Fibroblast of the conjunctiva (primary cell): Measurements from ENCODE around the gene DLD.
A peak's percentile ranks its signal among the peaks of the same experiment; 100 is the strongest.
"Not testable (repeated sequence)": the region's sequence is repeated elsewhere in the genome, so short reads cannot be mapped to it uniquely, and the experiment has no call there.

Experiments
- DNase-seq: peaks from one replicate; pipeline ENCODE4 v3.0.0-alpha.2; 2010; ENCODE audit warnings: low read depth

The DLD gene

DNA sequence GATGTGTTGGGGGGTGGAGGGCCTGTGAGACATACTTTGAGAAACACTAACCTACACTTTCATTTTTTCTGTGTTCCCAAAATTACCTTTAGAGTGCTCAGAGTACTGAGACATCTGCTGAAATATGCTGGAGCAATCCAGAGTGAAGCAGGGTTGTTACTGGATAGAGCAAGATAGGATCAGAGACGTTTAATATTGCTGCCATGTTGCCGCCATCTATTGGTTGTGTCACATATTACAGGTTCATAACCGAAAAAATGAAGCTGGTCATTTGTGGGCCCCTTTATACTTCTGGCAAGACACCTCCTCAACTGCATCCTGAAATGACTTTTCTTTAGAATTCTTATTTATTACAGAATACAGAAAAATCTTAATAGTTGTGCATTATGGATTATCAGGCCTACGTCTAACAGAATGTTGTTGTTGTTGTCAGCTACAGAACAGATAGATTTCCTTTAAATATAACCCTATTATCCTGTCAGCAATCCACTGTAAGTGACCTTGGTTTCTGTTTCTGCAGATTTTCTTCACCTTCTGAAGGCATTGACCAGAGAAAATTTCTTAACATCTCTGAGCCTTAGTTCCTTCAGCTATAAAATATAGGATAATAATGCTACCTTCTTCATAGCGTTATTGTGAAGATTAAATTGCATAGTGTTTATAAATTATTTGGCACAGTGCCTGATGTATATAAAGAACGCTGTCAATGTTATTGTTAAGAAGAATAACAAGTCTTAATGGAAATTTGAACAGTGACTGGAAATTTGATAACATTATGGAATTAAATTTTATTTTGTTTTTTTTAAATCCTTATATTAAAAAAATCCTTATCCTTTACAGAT lies 16.2 kb upstream of the DLD start:
- peak; percentile 36 for DNase-seq

DNA sequence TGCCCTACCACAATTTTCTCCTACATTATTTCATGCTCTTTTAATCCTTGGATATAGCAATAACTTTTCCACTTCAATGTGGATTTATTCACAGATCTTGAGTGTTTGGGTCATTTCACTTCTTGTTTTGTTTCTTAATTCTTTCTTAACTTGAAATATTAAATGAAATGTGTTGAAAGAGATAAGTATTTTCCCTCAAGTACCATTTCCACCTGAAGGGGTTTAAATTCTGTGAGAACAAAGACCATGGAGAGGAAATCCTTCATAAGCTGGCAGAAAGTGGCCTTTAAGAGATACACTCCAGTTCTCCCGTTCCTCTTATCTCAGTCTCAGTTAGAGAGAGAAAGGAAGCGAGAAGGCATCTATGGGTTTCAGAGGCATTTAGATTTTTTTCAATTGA lies 14.1 kb upstream of the DLD start:
- no peak for DNase-seq

DNA sequence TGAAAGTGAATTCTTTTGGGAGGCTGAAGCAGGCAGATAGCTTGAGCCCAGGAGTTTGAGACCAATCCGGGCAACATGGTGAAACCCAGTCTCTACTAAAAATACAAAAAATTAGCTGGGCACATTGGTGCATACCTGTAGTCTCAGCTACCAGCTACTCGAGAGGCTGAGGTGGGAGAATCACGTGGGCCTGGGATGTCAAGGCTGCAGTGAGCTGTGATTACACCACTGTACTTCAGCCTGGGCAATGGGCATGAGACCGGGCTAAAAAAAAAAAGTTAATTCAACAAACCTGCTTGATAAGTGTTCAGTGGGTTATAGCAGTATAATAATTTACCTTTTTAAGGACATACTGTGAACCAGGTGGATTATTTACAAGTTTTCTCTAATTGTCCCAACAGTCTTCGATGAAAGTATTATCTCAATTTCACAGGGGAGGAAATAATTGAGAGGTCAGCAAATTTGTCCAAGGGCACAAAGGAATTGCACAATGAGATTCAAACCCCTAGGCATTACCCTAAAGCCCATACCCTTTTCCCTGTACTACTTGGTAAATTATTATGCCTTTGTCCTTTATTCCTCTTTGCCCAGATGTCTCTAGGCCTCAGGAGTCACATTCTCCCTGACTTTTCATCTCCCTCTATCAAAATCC lies 13.1 kb upstream of the DLD start:
- no peak for DNase-seq

DNA sequence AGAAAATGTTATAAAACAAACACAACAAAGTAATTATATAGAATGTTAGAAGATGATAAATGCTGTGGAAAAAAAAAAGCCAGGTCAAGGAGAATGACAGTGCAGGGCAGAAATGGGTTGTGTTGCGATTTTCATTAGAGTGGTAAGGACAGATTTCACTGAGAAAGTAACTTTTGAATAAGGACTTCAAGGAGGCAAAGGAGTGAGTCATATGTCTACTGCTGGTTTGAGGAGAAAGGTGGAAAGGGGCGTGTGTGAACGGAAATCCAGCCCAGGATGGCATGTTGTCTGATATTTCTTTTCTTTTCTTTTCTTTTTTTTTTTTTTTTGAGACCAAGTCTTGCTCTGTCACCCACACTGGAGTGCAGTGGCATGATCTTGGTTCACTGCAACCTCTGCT lies 12.3 kb upstream of the DLD start:
- no peak for DNase-seq

DNA sequence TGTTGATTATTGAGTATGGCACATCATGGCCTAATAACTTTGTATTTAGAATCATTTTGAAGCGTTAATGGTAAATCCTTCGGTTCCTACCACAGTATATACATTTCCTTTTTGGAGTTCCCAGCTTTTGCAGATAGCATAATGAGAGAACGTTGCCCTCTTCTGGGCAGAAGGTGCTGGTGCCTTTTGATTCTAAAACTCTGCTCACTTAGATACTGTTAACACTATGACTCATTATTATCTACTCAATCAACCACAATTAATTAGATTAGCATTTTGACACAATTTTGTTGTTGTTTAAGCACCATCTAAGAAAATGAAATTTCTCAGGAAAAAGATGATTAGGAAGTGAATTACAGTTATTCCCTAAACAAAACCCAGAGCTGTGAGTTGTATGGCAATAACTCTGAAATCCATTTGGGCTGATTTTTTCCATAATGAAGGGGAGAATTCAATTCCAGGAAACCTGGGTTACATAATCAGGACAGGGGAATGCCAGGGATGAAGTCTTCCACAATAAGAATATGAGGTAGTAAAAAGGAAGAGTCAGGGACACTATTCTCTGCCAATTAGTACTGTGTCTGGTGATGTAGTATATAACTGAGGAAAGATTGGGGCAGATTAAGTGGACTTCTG lies 11.5 kb upstream of the DLD start:
- DNase-seq = peak; percentile 46

DNA sequence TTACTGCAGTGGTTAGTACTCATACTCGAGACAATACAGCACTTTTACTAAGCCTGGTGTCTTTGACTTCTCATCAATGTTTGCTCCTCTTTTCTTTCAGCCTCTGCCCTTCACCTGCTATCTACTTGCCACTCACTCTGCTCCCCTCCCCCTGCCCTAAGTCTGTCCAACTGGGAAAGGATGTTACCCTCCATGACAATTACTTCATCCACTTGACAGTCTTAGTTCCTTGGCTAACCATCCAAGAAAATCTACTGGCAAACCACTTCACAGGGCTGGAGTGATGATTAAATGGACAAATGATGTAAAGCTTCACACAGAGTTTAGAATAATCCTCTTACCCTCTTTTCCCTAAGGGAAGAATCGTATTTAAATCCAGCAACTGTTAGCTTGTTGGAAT lies 8.2 kb upstream of the DLD start:
- DNase-seq = no peak

DNA sequence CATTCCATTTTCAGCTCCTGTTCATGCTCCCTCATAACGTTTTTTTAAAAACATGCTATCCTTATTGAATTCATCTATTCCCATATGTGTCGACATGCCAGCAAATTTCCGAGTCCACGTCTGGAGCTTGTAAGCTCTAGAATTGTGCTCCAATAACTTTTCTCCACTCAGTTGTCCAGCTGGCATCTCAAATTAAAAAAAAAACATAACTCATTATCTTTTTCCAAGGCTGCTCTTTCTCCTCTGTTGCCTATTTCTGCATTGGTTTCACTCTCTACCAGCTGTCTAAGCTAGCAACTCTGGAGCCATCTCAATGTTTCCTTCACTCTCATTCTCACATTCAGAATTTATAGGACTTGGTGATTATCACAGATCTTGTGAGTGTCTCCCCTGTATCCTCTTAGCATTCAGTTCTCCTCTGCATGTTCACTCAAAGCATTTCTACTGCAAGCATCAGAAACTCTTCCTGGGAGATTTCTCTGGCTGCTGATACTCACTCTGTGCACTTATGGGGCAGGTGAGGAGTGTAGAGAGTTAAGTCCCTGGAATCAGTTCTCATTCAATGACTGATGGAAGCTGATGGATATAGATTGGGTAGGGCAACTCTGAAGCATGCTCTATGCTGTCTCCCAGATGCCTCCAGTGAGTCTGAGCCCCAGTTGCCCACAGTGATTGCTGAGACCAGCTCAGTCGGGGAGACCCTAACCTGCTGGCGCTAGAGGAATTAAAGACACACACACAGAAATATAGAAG lies 6.7 kb upstream of the DLD start:
- no peak for DNase-seq

DNA sequence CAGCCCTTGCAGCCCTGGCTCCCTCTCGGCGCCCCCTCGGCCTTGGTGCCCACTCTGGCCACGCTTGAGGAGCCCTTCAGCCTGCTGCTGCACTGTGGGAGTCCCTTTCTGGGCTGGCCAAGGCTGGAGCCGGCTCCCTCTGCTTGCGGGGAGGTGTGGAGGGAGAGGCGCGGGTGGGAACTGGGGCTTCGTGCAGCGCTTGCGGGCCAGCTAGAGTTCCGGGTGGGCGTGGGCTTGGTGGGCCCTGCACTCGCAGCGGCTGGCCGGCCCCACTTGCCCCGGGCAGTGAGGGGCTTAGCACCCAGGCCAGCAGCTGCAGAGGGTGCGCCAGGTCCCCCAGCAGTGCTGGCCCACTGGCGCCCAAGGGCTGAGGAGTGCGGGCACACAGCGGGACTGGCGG lies 3.2 kb upstream of the DLD start:
- not testable (repeated sequence) for DNase-seq

DNA sequence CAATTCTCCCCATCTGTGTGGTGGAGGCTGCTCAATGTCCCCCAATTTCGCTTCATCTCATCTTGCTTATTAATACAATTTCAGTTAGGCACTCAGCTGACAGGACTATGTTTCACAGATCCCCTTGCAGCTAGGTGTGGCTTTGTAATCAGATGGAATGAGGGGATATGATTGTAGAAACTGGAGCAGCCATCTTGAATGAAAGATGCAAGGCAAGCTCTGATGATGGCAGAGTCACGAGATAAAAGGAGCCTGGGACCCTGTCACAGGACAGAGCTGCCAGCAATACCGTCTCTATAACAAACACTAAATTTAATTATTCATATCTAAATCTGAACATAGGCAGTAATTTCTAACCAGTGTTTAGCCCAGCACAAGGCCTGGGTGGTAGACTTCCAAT lies 991 bp upstream of the DLD start:
- DNase-seq = no peak

DNA sequence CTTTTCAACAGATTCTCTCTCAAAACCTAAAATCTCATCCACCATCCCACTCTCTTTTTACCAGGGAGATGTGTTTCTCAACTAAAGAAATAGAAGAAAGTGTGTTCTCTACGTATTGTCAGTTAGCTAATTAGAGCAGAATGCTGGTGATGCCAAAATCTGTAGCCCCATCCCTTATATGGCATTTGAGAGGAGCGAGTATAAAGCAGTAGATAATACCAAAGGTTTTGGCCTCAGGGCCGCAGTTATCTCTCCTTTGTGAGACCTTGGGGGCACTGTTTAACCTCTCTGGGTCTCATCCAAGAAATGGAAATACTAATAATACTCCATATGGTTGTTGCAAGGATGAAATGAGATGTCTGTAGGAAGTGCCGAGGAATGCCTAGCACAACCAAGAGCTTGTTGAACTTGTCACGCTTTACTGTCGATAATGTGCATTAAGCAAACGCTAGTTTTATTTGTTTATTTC lies 456 bp upstream of the DLD start:
- DNase-seq = no peak

DNA sequence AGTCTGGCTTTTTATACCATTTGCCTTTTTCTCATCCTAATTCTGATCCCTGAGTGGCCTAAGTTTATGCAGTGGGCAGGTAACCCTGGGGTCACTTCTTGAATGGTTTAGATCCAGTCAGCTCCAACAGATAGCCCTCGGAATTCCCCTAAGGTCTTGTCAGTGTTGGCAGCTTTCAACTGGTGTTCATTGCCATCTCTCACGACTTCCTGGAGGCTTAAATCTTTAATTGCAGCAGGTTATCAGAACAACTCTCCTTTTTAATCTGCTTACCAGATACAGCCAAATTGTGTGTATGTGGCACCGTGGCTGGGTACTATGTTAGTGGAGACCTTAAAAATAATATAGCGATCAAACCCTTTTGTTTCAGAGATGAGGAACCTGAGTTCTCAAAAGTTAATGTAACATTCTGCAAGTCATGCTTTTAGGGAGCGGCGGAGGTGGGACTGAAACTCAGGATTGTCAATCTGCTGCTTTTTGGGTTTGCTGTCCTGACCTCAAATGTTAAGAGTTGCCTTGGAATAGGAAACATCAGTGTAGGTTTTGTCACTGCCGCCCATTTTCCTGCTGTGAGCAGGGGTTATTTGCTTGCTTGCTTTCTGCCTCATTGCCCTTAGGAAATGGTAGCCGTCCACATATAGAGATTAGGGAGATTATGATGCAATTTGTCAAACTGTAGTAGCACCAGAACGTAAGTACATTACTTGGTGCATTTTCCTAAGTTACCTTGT lies 818 bp downstream of the DLD start:
- no peak for DNase-seq

DNA sequence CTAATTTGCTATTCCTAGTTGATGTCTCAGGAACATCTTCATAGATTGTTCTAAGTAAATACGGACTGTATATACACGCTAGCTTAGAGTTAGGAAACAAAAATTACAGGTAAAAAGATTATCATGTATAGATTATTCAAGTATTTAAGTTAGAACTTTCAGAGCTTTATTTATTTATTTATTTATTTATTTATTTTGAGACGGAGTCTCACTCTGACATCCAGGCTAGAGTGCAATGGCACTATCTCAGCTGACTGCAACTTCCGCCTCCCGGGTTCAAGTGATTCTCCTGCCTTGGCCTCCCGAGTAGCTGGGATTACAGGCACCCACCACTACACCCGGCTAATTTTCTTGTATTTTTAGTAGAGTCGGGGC lies 1.4 kb downstream of the DLD start:
- DNase-seq = not testable (repeated sequence)

DNA sequence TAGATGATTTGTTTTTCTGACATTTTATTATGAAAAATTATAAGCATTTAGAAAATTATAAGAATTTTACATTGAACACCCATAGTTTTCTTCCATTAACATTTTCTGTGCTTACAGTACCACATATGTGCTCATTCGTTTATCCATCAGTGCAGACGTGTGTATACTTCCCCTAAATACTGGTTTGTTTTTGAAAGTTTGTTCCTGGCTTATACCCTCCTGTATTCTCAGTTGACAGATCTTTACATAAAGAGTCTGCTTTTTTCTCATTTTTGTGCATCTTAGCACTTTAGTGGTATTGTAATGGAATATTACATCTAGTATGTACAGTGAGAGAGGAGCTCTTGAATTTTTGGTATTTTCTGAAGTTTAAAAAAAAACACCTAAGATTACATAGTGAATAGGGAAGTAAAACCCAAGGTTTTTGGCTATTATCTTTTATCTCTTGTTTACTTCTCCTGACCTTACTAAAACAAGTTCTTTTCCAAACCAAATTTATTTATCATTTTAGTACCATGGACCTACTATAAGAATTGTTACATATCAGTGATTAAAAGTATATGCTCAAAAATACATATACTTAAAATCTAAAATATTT lies 8.1 kb downstream of the DLD start:
- no peak for DNase-seq

DNA sequence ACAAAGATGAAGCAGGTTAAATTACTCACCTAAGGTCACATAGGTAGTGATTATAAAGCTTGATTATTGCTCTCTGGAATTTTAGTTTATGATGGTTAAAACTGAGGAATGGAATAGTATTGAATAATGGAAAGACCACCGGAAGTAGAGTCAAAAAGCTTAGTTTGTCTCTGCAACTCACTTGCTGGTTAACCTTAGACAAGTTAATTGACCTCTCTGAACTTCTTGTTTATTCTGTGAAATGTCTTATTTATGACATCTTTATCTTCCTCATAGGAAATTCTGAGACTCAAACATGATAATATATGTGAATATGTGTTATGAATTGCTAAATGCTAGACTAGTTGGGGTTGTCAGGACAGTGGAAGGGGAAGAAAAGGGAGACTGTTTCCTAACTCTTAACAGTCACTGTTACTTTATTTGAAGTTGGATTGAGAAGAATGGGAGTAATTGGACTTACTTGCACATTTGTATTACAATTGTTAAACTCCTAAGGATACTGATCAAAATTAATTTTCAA lies 9.6 kb downstream of the DLD start:
- DNase-seq = no peak

DNA sequence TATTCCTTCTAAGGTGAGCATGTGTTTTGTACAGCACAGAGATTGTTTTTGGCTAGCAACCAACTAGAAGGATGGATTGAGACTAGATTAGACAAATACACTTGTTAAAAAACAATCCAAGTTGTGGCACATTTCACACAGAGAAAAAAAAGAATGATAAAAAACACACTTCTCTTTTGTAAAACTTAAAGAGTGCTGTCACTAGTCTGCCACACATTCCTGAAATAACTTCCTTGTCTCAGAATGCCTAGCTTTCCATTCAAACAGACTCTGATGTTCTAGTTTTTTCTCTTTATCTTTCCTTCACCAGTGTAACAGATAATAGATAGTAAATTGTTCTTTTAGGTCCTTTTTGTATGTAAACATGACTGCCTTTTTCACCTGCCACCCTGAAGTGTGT lies 11.4 kb downstream of the DLD start:
- no peak for DNase-seq

DNA sequence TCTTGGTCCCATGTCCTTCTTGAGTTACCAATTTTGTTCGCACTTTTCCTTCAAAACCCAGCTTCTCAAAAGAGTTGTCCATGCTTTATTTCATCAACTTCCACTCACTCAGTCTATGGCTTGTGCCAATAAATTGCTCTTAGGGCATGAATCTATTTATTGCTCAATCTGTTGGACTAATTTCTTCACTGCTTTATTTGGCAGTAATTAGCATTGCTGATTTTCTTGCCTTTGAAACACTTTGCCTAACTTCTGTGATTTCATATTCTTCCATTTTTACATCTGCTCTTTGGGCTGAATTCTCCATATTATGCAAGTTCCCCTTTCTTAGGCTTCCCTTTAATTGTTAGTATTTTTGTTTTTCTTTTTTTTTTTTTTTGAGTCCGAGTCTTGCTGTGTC lies 16.8 kb downstream of the DLD start:
- DNase-seq = no peak

DNA sequence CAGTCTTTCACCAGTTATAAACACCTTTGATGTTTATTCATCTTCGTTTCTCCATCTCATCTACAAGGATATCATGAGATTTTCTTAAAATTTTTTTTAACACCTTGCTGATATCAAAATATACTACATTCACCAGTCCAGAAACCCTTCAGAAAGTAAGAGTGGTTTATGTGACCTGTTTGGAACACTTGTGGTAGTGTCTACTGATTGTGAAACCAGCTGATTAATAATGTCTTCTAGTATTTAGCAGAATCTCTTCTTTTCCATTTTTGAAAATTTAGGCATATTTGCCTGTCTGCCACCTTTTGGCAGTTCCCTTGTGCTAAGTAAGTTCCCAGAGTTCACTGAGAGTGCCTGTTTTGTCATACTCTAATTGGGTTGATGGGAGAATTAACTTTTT lies 18.5 kb downstream of the DLD start:
- DNase-seq = no peak

DNA sequence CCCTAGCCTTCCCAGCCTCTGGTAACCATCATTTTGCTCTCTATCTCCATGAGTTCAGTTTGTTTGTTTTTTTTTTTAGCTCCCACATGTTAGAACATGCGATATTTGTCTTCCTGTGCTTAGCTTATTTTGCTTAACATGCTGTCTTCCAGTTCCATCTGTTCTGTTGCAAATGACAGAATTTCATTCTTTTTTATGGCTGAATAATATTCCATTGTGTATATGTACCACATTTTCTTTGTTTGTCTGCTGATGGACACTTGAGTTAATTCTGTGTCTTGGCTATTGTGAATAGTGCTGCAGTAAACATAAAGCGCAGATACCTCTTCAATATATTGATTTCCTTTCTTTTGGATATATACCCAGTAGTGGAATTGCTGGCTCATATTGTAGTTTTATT lies 21.0 kb downstream of the DLD start:
- no peak for DNase-seq

DNA sequence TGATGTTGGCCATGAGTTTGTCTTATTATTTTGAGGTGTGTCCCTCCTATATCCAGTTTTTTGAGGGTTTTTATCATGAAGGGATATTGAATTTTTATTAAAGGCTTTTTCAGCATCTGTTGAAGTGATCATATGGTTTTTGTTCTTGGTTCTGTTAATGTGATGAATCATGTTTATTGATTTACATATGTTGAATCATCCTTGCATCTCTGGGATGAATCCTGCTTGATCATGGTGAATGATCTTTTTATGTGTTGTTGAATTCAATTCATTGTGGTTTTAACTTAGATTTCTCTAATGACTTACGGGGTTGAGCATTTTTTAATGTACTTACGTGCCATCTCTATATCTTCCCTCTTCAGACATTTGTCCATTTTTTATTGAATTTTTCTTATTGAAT lies 22.9 kb downstream of the DLD start:
- DNase-seq = no peak

DNA sequence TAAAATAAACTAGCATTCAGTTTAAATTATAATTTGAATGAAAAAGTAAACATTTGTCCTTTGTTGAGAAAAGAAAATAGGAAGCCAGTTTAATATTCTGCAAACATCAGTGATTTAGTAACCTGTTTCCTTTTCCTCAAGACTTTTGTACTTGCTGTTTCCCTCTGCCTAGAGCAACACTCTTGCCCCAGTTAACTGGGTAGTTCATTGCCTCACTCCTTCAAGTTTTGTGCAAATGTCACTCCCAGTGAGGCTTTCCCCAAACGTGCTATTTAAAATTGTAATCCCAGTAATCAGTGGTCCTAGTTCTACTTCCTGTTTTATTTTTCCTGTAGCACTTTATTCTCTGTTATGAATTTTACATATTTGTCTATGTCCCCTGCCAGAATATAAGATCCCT lies 23.8 kb downstream of the DLD start:
- no peak for DNase-seq

DNA sequence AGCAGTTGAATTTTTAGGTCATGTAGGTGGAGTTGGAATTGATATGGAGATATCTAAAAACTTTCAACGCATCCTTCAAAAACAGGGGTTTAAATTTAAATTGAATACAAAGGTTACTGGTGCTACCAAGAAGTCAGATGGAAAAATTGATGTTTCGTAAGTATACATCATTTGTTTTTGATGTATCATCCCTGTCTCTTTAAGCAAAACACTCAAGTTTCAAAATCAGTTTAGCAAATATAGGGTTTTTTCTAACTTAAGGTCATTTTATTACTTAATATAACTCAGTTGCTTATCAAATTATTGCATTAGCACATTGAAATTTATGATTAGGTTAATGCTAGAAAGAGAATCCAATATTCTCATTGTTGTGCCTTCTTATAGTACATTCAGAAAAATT lies 24.6 kb downstream of the DLD start:
- no peak for DNase-seq
